Endothelial cell of umbilical vein (primary cell): ENCODE results near the gene PRSS33. TPM values are rescaled to one million over a fixed set of nuclear protein-coding genes. Genes with fewer than 3 reads are reported as not detected.

Source experiments
- BruUV-seq: library from RNA; stranded (reverse); fragments of 400-500 nt; replicated peaks from 2 replicates; lab custom pipeline; 2021; lab: Mats Ljungman, UMichigan
- CTCF ChIA-PET: fragments of 300-600, 350-600 bp; sonication (Branson Sonifier 250); formaldehyde crosslinking; loops from one replicate; lab custom pipeline; 2021; ENCODE audit warnings: antibody characterized with exemption, inconsistent platforms; lab: Charles Lee
- POLR2A ChIA-PET: fragments of 300-600, 350-600 bp; sonication (Branson Sonifier 250); formaldehyde crosslinking; loops from one replicate; lab custom pipeline; 2021; ENCODE audit warnings: antibody characterized with exemption, inconsistent platforms; lab: Charles Lee
- DNase-seq: peaks from one replicate; pipeline ENCODE4 v3.0.0-alpha.2; 2011; ENCODE audit warnings: low read depth, low spot score
- FAIRE-seq: peaks from 2 replicates; lab custom pipeline; 2011; peaks lifted over from hg19 to GRCh38; lab: Jason Lieb, UNC
- H2AFZ ChIP-seq: 2 replicates; pipeline ENCODE4 v1.6.0; 2012; ENCODE audit warnings: low read depth, low read length, control low read depth, inconsistent platforms
- H3K27ac ChIP-seq: 2 replicates; pipeline ENCODE4 v1.5.1; 2011; ENCODE audit warnings: low read depth, mild to moderate bottlenecking, control low read depth, low read length, moderate library complexity; ENCODE audit not compliant: insufficient read depth
- H3K27me3 ChIP-seq, 2 experiments: 2 replicates each; pipeline versions ENCODE4 v1.6.0 to v1.6.1; 2011; ENCODE audit warnings: low read length in 2 of 2, mixed read lengths in 1 of 2; ENCODE audit not compliant: control insufficient read depth in 2 of 2, insufficient read depth in 2 of 2
- H3K36me3 ChIP-seq, 2 experiments: 2 replicates in 1 of 2; 3 replicates in 1 of 2; pipeline ENCODE4 v1.5.1; 2011; ENCODE audit warnings: low read length in 2 of 2, mild to moderate bottlenecking in 1 of 2, moderate library complexity in 1 of 2; ENCODE audit not compliant: control insufficient read depth in 2 of 2, insufficient read depth in 2 of 2; ENCODE audit errors: extremely low read depth in 1 of 2
- H3K4me1 ChIP-seq: 3 replicates; pipeline ENCODE4 v1.5.1; 2011; ENCODE audit warnings: mild to moderate bottlenecking, low read length; ENCODE audit not compliant: control insufficient read depth, insufficient read depth; ENCODE audit errors: extremely low read depth
- H3K4me2 ChIP-seq: 2 replicates; pipeline ENCODE4 v1.6.1; 2011; ENCODE audit warnings: low read length, control low read depth, mixed read lengths; ENCODE audit not compliant: insufficient read depth
- H3K4me3 ChIP-seq, 3 experiments: fragments of 200-600 bp in 1 of 3; sonication (generic), shearing (Covaris generic) in 1 of 3; replicated peaks in 1 of 3; 2 replicates each; pipeline ENCODE4 v1.5.1; 2011 to 2016; ENCODE audit warnings: control low read depth in 3 of 3, low read length in 3 of 3, mild to moderate bottlenecking in 2 of 3, inconsistent platforms in 1 of 3, low read depth in 1 of 3, moderate library complexity in 1 of 3; ENCODE audit not compliant: insufficient read depth in 1 of 3
- H3K79me2 ChIP-seq: 2 replicates; pipeline ENCODE4 v1.6.0; 2012; ENCODE audit warnings: low read length, inconsistent platforms; ENCODE audit not compliant: control insufficient read depth, insufficient read depth
- H3K9ac ChIP-seq: replicated peaks from 2 replicates; pipeline ENCODE3; 2011; ENCODE audit warnings: low read length, control low read depth; ENCODE audit not compliant: insufficient read depth; ENCODE audit errors: extremely low read depth
- H3K9me1 ChIP-seq: replicated peaks from 3 replicates; pipeline ENCODE4 v1.6.0; 2011; ENCODE audit warnings: mild to moderate bottlenecking, low read length; ENCODE audit not compliant: control insufficient read depth, insufficient read depth; ENCODE audit errors: extremely low read depth
- H3K9me3 ChIP-seq: replicated peaks from 2 replicates; pipeline ENCODE4 v1.5.1; 2012; ENCODE audit warnings: low read length, inconsistent platforms; ENCODE audit not compliant: control insufficient read depth, insufficient read depth
- H4K20me1 ChIP-seq: replicated peaks from 2 replicates; pipeline ENCODE3; 2011; ENCODE audit warnings: mild to moderate bottlenecking, low read length; ENCODE audit not compliant: control insufficient read depth, insufficient read depth; ENCODE audit errors: extremely low read depth
- CTCF ChIP-seq, 2 donors: IDR thresholded peaks; 1 replicate in 1 of 2; 2 replicates in 1 of 2; pipeline ENCODE4 v1.5.1; 2011; ENCODE audit warnings: low read length in 2 of 2, mild to moderate bottlenecking in 2 of 2, moderate library complexity in 2 of 2, control low read depth in 1 of 2, inconsistent platforms in 1 of 2, low read depth in 1 of 2; ENCODE audit not compliant: insufficient read depth in 1 of 2; ENCODE audit errors: extremely low read depth in 1 of 2
- EZH2 ChIP-seq: IDR thresholded peaks from 2 replicates; pipeline ENCODE4 v1.6.1; 2012; ENCODE audit warnings: borderline replicate concordance, low read depth, mild to moderate bottlenecking, moderate library complexity, low read length, inconsistent platforms; ENCODE audit not compliant: severe bottlenecking
- FOS ChIP-seq: IDR thresholded peaks from 2 replicates; pipeline ENCODE4 v1.6.1; 2011; ENCODE audit warnings: mild to moderate bottlenecking, low read length, moderate library complexity, borderline replicate concordance; ENCODE audit not compliant: insufficient read depth
- GATA2 ChIP-seq: IDR thresholded peaks from 2 replicates; pipeline ENCODE4 v1.7.0; 2011; ENCODE audit warnings: low read depth, mild to moderate bottlenecking, moderate library complexity, mixed read lengths, low read length; ENCODE audit not compliant: insufficient read length, insufficient read depth
- JUN ChIP-seq: IDR thresholded peaks from 2 replicates; pipeline ENCODE4 v1.6.1; 2011; ENCODE audit warnings: borderline replicate concordance, low read depth; ENCODE audit not compliant: insufficient read length, insufficient read depth
- MAX ChIP-seq: IDR thresholded peaks from 2 replicates; pipeline ENCODE4 v1.6.1; 2011; ENCODE audit not compliant: insufficient read depth, insufficient read length
- MYC ChIP-seq: IDR thresholded peaks from one replicate; pipeline ENCODE4 v1.6.1; 2011; ENCODE audit warnings: mild to moderate bottlenecking, low read depth, low read length
- POLR2A ChIP-seq: IDR thresholded peaks from 2 replicates; pipeline ENCODE4 v1.6.1; 2012; ENCODE audit warnings: low read depth, mild to moderate bottlenecking, control low read depth, low read length
- POLR2AphosphoS5 ChIP-seq: IDR thresholded peaks from 2 replicates; pipeline ENCODE4 v1.6.1; 2012; ENCODE audit warnings: low read depth, mild to moderate bottlenecking, control low read depth, low read length, moderate library complexity; ENCODE audit not compliant: insufficient read depth
- dilution Hi-C: fragments of 300-500 bp; cut with MboI; formaldehyde crosslinking; loops from one replicate; pipeline ENCODE4 v1.15.0; 2019; ENCODE audit warnings: low sequenced_read_pairs; ENCODE audit not compliant: extremely low pct_ligation_motif_present
- intact Hi-C: fragments of 100-400 bp; cut with micrococcal nuclease; formaldehyde crosslinking; loops from one replicate; pipeline ENCODE4 v1.10.0; 2022
- polyA plus RNA-seq, 4 experiments: library from polyadenylated mRNA; depleted of rRNA in 3 of 4; stranded (reverse) in 3 of 4; unstranded in 1 of 4; fragments of >200 nt; gene quantifications; 2 replicates each; pipeline versions ENCODE4 v1.2.1 to v1.2.3, GENCODE V29; 2011 to 2012; ENCODE audit warnings: missing spikeins in 1 of 4
- total RNA-seq: library from RNA; stranded (reverse); gene quantifications from 2 replicates; pipeline ENCODE4 v1.2.3, GENCODE V29; 2021

Gene PRSS33
- total and polyA plus RNA-seq, 2 donors (not counting 3 experiments of a cell fraction or from before 2014, with no cell fraction given) = not detected

GRCh38 chr16:2791174-2791573 lies 3.8 kb upstream of the PRSS33 start:
- DNase-seq = no peak
- H3K36me3 ChIP-seq = no peaks in the 10 kb centered on the region
- POLR2A ChIA-PET = no interaction called here
- H3K4me2 ChIP-seq = no peak overlapping the region
- no peak overlapping the region for H3K9ac ChIP-seq
- no peak for TF ChIP-seq EZH2
- TF ChIP-seq JUN = no peak
- TF ChIP-seq POLR2AphosphoS5 = no peak
- no peak for TF ChIP-seq FOS
- no peak for TF ChIP-seq MYC
- TF ChIP-seq CTCF (IDR thresholded peaks at IDR 0.05; ENCODE audit: extremely low read depth in 1 of 2, insufficient read depth in 1 of 2, low read depth in 1 of 2, low read length in 2 of 2) = no peak
- TF ChIP-seq POLR2A = no peak
- no peak for TF ChIP-seq GATA2
- no peak for TF ChIP-seq MAX
- no peaks in the 10 kb centered on the region for H3K79me2 ChIP-seq
- FAIRE-seq = no peak
- H3K27ac ChIP-seq = no peak overlapping the region
- no peaks in the 10 kb centered on the region for H3K4me1 ChIP-seq
- dilution Hi-C loops = no loop called here
- no peaks in the 10 kb centered on the region for H3K9me1 ChIP-seq
- no TSS peak for BruUV-seq
- H3K9me3 ChIP-seq = no peaks in the 10 kb centered on the region
- H3K27me3 ChIP-seq = peaks cover 5 to 6% of the 10 kb centered on the region in 2 experiments
- intact Hi-C loops = no loop called here
- H4K20me1 ChIP-seq = no peaks in the 10 kb centered on the region
- no peak overlapping the region for H3K4me3 ChIP-seq
- H2AFZ ChIP-seq = no peak overlapping the region
- CTCF ChIA-PET = interaction anchor here (0.9 kb wide), 1 partner anchor 9 kb away, joined by 4 read pairs; no protein-coding TSS in a partner anchor
